Measurements from ENCODE around the gene UNC13D. TPM values are rescaled to one million over a fixed set of nuclear protein-coding genes. Genes with fewer than 3 reads are reported as not detected.

The UNC13D gene
- total RNA-seq, 2 donors from 2014 or later: 25.9 to 35.0 TPM

DNA sequence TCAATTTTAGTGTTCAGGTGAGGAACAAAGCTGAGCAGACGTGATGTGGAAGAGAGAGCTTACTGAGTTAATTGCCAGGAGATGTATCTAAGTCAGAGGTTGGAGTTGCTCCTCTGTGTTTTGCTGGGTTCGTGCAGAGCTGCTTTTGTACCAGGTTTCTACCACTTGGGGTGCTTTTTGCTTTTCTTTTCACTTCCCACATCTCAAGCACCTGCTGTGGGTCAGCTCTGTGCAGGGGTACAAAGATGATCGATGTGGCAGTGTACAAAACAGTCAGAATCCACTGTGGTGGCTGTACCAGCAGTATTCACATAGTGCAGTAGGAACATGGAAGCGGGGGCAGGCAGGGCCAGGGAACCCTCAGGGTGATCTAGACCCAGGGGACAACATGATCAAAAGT lies 44.8 kb downstream of the UNC13D start:
- H3K9ac ChIP-seq (ENCODE audit: low read depth in 2 of 2, low read length in 2 of 2): no peak overlapping the region
- H3K4me3 ChIP-seq: no peak overlapping the region
- no peak for DNase-seq
- H3K36me3 ChIP-seq: peaks cover 6% of the 10 kb centered on the region
- intact Hi-C loops (cut with DNase I): no loop called here
- TF ChIP-seq, protein P1, sequence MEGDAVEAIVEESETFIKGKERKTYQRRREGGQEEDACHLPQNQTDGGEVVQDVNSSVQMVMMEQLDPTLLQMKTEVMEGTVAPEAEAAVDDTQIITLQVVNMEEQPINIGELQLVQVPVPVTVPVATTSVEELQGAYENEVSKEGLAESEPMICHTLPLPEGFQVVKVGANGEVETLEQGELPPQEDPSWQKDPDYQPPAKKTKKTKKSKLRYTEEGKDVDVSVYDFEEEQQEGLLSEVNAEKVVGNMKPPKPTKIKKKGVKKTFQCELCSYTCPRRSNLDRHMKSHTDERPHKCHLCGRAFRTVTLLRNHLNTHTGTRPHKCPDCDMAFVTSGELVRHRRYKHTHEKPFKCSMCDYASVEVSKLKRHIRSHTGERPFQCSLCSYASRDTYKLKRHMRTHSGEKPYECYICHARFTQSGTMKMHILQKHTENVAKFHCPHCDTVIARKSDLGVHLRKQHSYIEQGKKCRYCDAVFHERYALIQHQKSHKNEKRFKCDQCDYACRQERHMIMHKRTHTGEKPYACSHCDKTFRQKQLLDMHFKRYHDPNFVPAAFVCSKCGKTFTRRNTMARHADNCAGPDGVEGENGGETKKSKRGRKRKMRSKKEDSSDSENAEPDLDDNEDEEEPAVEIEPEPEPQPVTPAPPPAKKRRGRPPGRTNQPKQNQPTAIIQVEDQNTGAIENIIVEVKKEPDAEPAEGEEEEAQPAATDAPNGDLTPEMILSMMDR (IDR thresholded peaks at IDR 0.05): no peak
- no peaks in the 10 kb centered on the region for H3K27me3 ChIP-seq
- no peaks in the 10 kb centered on the region for H3K4me1 ChIP-seq
- H3K27ac ChIP-seq: no peak overlapping the region
- no peaks in the 10 kb centered on the region for H3K9me3 ChIP-seq

DNA sequence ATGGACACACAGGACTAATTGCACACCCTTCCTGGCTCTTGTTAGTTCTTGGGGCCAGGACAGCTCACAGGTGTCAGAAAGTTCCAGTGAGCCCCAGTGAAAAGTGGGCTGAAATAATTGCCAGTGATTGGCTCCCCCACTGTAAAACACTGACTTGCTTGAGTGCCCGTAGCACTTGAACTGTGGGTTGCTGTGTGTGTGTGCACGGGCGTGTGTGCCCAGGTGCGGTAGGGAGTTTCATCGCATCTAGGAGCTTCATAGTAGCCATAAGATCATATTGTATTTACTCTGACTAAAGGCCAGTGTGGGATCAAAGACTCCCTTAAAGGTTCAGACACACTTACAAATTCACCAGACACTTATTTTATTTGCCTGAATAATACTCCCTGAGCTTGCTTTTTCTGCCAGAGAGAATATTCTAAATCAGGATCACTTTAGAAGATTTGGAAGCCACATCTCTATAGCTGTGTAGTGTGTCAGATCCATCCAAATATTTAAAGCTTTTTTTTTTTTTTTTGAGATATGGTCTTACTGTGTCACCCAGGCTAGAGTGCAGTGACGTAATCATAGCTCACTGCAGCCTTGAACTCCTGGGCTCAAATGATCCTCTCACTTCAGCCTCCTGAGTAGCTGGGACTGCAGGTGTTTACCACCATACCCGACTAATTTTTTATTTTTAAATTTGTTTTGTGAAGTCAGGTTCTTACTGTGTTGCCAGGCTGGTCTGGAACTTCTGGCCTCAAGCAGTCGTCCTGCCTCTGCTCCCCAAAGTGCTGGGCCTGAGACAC lies 48.2 kb downstream of the UNC13D start:
- no peak for DNase-seq
- no peak overlapping the region for H3K4me3 ChIP-seq
- H3K36me3 ChIP-seq: peaks cover 6% of the 10 kb centered on the region
- H3K4me1 ChIP-seq: no peaks in the 10 kb centered on the region
- H3K9ac ChIP-seq (ENCODE audit: low read depth in 2 of 2, low read length in 2 of 2): no peak overlapping the region
- H3K9me3 ChIP-seq: no peaks in the 10 kb centered on the region
- TF ChIP-seq, protein P1 (IDR thresholded peaks at IDR 0.05): no peak
- H3K27ac ChIP-seq: no peak overlapping the region
- intact Hi-C loops (cut with DNase I): no loop called here
- no peaks in the 10 kb centered on the region for H3K27me3 ChIP-seq

DNA sequence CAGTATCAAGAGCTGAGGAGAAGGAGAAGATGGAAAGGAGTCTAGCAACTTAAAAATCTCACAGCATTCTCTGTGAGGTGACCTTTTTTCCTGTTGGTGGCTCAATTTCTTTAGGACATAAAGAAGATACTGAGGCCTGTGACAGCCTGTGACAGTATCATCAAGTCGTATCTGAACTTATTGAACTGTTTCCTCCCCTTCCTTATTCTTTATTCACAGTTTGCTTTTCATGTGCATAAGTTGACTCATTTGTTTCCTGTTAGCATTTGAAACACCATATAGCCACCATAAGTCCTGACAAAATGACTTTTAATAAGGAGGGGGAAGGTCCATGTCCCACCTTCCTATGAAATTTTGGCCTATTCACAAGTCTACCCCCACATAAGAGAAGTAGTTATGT lies 50.7 kb downstream of the UNC13D start:
- intact Hi-C loops (cut with DNase I): no loop called here
- Histone ChIP-seq H3K4me1 (no peaks in the 10 kb centered on the region), H3K27me3 (no peaks in the 10 kb centered on the region), H3K9ac (ENCODE audit: low read depth in 2 of 2, low read length in 2 of 2) (no peak overlapping the region), H3K4me3 (no peak overlapping the region), H3K27ac (no peak overlapping the region), H3K9me3 (no peaks in the 10 kb centered on the region), H3K36me3 (peaks cover 6% of the 10 kb centered on the region)
- TF ChIP-seq, protein P1 (IDR thresholded peaks at IDR 0.05): no peak
- DNase-seq: no peak

DNA sequence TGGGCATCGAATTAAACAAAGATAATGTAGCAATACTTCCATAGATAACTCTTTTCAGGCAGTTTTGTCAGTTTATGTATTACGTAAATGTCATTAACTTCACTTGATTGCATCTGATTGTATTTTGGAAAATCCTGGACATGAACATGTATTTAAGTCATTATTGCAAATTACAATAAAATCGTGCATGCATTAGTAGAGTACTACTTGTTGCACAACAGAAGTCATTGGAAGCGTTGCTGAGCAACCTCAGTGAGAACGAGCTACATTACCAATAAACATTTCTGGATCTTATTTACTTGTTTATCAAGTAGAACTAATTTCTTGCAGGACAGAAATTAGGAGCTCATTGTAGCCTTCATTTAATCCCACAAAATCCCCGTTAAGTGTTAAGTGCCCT lies 53.0 kb downstream of the UNC13D start:
- Histone ChIP-seq H3K27me3 (no peaks in the 10 kb centered on the region), H3K27ac (no peak overlapping the region), H3K4me3 (no peak overlapping the region), H3K9me3 (no peaks in the 10 kb centered on the region), H3K9ac (ENCODE audit: low read depth in 2 of 2, low read length in 2 of 2) (no peak overlapping the region), H3K4me1 (peaks cover 6% of the 10 kb centered on the region), H3K36me3 (no peaks in the 10 kb centered on the region)
- DNase-seq: no peak
- TF ChIP-seq, protein P1 (IDR thresholded peaks at IDR 0.05): no peak
- intact Hi-C loops (cut with DNase I): no loop called here

DNA sequence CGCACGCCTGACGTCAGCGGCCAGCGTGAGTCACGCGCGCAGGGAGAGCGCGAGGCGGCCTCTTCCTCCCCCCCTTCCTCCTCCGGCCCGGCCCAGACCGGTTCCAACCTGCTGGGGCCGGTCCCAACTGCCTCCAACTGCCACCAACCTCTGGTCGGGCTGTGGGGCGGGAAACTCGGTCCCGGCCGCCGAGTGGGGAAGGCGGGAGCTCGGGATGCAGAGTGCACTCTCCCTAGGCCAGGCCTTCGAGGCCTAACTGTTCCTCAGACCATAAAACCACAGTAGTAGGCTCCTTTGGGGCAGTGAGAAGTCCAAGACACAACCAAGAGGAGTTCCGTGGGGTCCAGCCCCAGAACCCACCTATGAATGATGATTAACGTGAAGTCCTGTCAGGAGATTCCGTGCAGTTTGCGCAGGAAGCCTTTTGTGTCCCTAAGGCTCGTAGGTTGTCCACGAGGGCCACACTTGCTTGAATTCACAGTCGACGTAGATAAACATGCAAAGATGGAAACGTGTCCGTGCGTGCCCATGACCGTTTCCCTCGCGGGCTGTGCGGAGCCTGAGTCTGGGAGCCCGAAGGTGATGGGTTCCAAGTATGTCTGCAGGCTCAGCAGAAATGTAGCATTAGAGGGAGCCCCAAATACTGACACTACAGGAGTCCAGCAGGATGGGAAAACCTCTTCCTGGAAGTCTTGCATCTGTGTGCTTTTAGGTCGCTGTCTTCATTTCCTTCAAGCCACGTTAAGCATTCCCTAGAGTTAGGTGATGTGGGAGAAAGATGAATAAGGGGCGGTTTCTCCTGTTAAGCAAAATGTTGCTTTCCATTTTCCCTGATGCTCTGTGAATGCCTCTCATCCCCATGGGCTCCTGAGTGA lies 59.0 kb downstream of the UNC13D start:
- peaks cover 7% of the 10 kb centered on the region for H3K4me1 ChIP-seq
- no peaks in the 10 kb centered on the region for H3K27me3 ChIP-seq
- peak; percentile 91 for DNase-seq
- no peaks in the 10 kb centered on the region for H3K36me3 ChIP-seq
- H3K27ac ChIP-seq: peak overlapping the region; percentile 97
- H3K9me3 ChIP-seq: no peaks in the 10 kb centered on the region
- peak overlapping the region; percentile 60 to 86 for H3K9ac ChIP-seq (ENCODE audit: low read depth in 2 of 2, low read length in 2 of 2)
- TF ChIP-seq, protein P1 (IDR thresholded peaks at IDR 0.05): no peak
- intact Hi-C loops (cut with DNase I): no loop called here
- H3K4me3 ChIP-seq: peak overlapping the region; percentile 50

Data from colonic mucosa (tissue), 4 donors.